ENCODE measurements around the gene NUCB2. TPM values are rescaled to one million over a fixed set of nuclear protein-coding genes. Genes with fewer than 3 reads are reported as not detected.
A peak's percentile ranks its signal among the peaks of the same experiment; 100 is the strongest.

NUCB2 gene
- total and polyA plus RNA-seq, 2 of the 13 experiments (the other 11 are each of a cell fraction or from before 2014, with no cell fraction given): 54.2 to 82.4 TPM

DNA sequence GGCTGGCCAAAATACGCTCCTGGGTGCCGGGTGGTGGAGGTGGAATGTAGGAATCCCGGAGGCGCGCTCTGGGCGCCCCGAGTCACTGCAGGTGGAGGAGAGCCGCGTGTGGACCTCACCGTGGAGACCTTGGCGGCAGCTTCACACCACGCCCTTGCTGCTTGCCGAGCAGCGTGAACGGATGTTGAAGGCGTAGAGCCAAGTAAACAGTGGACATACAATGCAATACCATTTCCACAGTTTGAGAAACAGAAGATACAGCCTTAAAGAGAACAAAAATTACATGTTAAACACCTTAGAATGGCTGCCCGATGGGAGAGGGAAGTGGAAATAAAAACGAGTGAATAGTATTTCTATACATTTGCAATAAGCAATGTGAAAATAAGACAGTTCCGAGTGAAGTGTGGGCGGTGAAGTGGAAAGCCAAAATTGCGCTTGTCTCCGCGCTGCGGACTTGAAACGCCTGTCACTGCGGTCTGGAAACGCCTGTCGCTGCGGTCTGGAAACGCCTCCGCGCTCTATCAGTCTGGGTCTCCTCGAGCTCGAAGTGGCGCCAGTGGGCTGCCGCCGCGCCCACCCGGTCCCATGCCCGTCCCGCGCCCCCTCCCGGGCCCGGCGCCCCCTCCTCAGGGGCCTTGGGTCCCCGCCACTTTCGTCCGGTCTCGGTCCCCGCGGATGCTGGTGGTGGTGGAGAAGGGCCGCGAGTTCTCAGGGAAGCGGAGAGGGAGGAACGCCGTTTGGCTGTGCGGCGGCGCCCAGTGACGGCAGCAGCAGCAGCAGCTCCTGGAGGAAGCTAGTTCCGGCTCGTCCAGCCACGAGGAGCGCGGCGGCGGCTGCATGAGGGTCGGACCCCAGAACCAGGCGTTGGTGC, 76.6 kb downstream of the NUCB2 start (continued):
- TF ChIP-seq, protein P1, sequence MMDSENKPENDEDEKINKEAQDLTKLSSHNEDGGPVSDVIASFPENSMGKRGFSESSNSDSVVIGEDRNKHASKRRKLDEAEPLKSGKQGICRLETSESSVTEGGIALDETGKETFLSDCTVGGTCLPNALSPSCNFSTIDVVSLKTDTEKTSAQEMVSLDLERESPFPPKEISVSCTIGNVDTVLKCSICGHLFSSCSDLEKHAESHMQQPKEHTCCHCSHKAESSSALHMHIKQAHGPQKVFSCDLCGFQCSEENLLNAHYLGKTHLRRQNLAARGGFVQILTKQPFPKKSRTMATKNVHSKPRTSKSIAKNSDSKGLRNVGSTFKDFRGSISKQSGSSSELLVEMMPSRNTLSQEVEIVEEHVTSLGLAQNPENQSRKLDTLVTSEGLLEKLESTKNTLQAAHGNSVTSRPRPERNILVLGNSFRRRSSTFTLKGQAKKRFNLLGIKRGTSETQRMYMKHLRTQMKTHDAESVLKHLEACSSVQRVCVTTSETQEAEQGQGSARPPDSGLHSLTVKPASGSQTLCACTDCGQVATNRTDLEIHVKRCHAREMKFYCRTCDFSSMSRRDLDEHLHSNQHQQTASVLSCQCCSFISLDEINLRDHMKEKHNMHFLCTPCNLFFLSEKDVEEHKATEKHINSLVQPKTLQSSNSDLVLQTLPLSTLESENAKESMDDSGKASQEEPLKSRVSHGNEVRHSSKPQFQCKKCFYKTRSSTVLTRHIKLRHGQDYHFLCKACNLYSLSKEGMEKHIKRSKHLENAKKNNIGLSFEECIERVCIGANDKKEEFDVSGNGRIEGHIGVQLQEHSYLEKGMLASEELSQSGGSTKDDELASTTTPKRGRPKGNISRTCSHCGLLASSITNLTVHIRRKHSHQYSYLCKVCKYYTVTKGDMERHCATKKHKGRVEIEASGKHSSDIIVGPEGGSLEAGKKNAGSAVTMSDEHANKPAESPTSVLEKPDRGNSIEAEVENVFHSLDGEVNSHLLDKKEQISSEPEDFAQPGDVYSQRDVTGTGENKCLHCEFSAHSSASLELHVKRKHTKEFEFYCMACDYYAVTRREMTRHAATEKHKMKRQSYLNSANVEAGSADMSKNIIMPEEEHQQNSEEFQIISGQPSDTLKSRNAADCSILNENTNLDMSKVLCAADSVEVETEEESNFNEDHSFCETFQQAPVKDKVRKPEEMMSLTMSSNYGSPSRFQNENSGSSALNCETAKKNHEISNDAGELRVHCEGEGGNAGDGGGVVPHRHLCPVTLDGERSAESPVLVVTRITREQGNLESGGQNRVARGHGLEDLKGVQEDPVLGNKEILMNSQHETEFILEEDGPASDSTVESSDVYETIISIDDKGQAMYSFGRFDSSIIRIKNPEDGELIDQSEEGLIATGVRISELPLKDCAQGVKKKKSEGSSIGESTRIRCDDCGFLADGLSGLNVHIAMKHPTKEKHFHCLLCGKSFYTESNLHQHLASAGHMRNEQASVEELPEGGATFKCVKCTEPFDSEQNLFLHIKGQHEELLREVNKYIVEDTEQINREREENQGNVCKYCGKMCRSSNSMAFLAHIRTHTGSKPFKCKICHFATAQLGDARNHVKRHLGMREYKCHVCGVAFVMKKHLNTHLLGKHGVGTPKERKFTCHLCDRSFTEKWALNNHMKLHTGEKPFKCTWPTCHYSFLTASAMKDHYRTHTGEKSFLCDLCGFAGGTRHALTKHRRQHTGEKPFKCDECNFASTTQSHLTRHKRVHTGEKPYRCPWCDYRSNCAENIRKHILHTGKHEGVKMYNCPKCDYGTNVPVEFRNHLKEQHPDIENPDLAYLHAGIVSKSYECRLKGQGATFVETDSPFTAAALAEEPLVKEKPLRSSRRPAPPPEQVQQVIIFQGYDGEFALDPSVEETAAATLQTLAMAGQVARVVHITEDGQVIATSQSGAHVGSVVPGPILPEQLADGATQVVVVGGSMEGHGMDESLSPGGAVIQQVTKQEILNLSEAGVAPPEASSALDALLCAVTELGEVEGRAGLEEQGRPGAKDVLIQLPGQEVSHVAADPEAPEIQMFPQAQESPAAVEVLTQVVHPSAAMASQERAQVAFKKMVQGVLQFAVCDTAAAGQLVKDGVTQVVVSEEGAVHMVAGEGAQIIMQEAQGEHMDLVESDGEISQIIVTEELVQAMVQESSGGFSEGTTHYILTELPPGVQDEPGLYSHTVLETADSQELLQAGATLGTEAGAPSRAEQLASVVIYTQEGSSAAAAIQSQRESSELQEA (CRISPR knock-in tag; IDR thresholded peaks at IDR 0.05; ENCODE audit: not compliant biosample characterization): no peak
- no peak for TF ChIP-seq ZNF597 (CRISPR knock-in tag; IDR thresholded peaks at IDR 0.05)
- TF ChIP-seq KLF12 (CRISPR knock-in tag; IDR thresholded peaks at IDR 0.05; ENCODE audit: borderline replicate concordance): no peak
- TF ChIP-seq ZNF430 (CRISPR knock-in tag; IDR thresholded peaks at IDR 0.05): no peak
- TF ChIP-seq ZNF33A (CRISPR knock-in tag; IDR thresholded peaks at IDR 0.05; ENCODE audit: borderline replicate concordance): no peak
- TF ChIP-seq YEATS4 (CRISPR knock-in tag; IDR thresholded peaks at IDR 0.05; ENCODE audit: borderline replicate concordance): peak; percentile 87
- TF ChIP-seq, protein P2, sequence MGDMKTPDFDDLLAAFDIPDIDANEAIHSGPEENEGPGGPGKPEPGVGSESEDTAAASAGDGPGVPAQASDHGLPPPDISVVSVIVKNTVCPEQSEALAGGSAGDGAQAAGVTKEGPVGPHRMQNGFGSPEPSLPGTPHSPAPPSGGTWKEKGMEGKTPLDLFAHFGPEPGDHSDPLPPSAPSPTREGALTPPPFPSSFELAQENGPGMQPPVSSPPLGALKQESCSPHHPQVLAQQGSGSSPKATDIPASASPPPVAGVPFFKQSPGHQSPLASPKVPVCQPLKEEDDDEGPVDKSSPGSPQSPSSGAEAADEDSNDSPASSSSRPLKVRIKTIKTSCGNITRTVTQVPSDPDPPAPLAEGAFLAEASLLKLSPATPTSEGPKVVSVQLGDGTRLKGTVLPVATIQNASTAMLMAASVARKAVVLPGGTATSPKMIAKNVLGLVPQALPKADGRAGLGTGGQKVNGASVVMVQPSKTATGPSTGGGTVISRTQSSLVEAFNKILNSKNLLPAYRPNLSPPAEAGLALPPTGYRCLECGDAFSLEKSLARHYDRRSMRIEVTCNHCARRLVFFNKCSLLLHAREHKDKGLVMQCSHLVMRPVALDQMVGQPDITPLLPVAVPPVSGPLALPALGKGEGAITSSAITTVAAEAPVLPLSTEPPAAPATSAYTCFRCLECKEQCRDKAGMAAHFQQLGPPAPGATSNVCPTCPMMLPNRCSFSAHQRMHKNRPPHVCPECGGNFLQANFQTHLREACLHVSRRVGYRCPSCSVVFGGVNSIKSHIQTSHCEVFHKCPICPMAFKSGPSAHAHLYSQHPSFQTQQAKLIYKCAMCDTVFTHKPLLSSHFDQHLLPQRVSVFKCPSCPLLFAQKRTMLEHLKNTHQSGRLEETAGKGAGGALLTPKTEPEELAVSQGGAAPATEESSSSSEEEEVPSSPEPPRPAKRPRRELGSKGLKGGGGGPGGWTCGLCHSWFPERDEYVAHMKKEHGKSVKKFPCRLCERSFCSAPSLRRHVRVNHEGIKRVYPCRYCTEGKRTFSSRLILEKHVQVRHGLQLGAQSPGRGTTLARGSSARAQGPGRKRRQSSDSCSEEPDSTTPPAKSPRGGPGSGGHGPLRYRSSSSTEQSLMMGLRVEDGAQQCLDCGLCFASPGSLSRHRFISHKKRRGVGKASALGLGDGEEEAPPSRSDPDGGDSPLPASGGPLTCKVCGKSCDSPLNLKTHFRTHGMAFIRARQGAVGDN (CRISPR knock-in tag; IDR thresholded peaks at IDR 0.05): peak; percentile 97
- TF ChIP-seq, protein P3, sequence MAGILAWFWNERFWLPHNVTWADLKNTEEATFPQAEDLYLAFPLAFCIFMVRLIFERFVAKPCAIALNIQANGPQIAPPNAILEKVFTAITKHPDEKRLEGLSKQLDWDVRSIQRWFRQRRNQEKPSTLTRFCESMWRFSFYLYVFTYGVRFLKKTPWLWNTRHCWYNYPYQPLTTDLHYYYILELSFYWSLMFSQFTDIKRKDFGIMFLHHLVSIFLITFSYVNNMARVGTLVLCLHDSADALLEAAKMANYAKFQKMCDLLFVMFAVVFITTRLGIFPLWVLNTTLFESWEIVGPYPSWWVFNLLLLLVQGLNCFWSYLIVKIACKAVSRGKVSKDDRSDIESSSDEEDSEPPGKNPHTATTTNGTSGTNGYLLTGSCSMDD (CRISPR knock-in tag; IDR thresholded peaks at IDR 0.05): no peak
- peak; percentile 48; the same call in 1 of the 2 replicates for TF ChIP-seq ZHX1 (CRISPR knock-in tag; IDR thresholded peaks at IDR 0.05; ENCODE audit: low read depth)
